Esophagus squamous epithelium (tissue), 4 donors: Measurements from ENCODE around the gene PRKN.

Source experiments
- POLR2A ChIP-seq, 4 donors: fragments of 450-650 bp; IDR thresholded peaks; one replicate each; pipeline ENCODE4 v1.6.1; 2017; ENCODE audit warnings: antibody characterized with exemption in 4 of 4, mild to moderate bottlenecking in 4 of 4, moderate library complexity in 3 of 4
- TF ChIP-seq, protein P1 (sequence below), 6 experiments: fragments of 450-650 bp in 4 of 6; fragments of 200-600 bp in 2 of 6; sonication (generic) in 2 of 6; IDR thresholded peaks; one replicate each; pipeline ENCODE4 v1.5.1; 2016 to 2019; ENCODE audit warnings: antibody characterized with exemption in 6 of 6, mild to moderate bottlenecking in 4 of 6, moderate library complexity in 4 of 6

DNA sequence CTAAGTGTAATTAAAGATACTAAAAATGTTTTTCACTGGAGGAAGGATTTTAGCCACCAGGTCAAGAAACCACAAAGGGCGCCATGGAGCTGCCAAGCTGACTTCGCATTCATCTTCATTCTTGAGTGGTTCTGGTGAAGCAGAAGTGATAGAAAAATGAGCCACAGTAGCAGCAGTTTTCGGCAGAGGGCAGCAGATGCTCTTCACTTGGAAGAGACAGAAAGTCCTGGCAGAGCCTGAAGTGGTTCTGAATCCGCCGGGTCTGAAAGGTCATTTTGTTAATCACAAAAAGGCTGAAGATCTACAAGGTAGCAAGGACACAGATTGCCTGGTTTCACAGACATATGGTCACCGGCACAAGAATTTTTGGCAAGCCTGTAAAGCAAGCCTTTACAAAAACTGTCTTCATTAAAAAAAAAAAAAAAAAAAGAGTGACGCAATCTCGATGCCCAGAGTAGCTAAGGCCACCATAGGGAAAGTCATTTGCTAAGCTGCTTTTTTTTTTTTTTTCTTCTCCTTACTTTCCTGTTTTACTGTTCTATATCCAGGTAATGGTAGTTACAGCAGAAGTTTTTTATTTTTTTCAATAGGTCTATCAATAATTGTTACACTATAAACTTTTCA, 1108.6 kb downstream of the PRKN start:
- TF ChIP-seq, protein P1, sequence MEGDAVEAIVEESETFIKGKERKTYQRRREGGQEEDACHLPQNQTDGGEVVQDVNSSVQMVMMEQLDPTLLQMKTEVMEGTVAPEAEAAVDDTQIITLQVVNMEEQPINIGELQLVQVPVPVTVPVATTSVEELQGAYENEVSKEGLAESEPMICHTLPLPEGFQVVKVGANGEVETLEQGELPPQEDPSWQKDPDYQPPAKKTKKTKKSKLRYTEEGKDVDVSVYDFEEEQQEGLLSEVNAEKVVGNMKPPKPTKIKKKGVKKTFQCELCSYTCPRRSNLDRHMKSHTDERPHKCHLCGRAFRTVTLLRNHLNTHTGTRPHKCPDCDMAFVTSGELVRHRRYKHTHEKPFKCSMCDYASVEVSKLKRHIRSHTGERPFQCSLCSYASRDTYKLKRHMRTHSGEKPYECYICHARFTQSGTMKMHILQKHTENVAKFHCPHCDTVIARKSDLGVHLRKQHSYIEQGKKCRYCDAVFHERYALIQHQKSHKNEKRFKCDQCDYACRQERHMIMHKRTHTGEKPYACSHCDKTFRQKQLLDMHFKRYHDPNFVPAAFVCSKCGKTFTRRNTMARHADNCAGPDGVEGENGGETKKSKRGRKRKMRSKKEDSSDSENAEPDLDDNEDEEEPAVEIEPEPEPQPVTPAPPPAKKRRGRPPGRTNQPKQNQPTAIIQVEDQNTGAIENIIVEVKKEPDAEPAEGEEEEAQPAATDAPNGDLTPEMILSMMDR (IDR thresholded peaks at IDR 0.05), result peak in 3 of 6 experiments; percentile 15 to 41 (median 21)
- TF ChIP-seq POLR2A (IDR thresholded peaks at IDR 0.05), result no peak
